ENCODE data around the gene GSK3A. TPM values are rescaled to one million over a fixed set of nuclear protein-coding genes. Genes with fewer than 3 reads are reported as not detected.

GSK3A gene
- total and polyA plus RNA-seq, 9 of the 15 experiments (the other 6 are each of a cell fraction or from before 2014, with no cell fraction given) = 0.62 to 90.7 (median 33.3) TPM

GRCh38 chr19:42224940-42225717, 17.3 kb downstream of the GSK3A start:
- no peaks in the 10 kb centered on the region for H3K27me3 ChIP-seq (ENCODE audit: control insufficient read depth in 2 of 2, insufficient read depth in 2 of 2, low read length in 2 of 2)
- POLR2A ChIA-PET = interaction anchor here (0.6 to 7.2 kb wide), 3 partner anchors 14 to 1793 kb away, joined by 3 to 116 read pairs (median 3); partner anchors contain the start of gene GSK3A
- BruUV-seq (replicated peaks) = no TSS peak
- H3K79me2 ChIP-seq (ENCODE audit: control insufficient read depth, insufficient read depth, low read length) = peaks cover 75% of the 10 kb centered on the region
- no peak overlapping the region for H3K4me2 ChIP-seq (ENCODE audit: insufficient read depth, low read length)
- FAIRE-seq = no peak
- CTCF ChIA-PET (ENCODE audit: low intra/inter-chr PET ratio) = no interaction called here
- WGBS (ENCODE audit: insufficient coverage, low coverage, missing lambda C conversion rate) = 94% methylated on average over 31 of the region's 37 CpGs
- H3K36me3 ChIP-seq (ENCODE audit: control insufficient read depth, insufficient read depth, low read length) = peaks cover 72% of the 10 kb centered on the region
- ATAC-seq = no peak
- no peak for TF ChIP-seq GTF2E2 (tag; IDR thresholded peaks at IDR 0.05)
- TF ChIP-seq ZNF263 (CRISPR knock-in tag; IDR thresholded peaks at IDR 0.05; ENCODE audit: borderline replicate concordance) = no peak
- peak; percentile 48; the same call in 1 of the 2 replicates for TF ChIP-seq ZBTB33 (CRISPR knock-in tag; IDR thresholded peaks at IDR 0.05)
- TF ChIP-seq ETV5 (CRISPR knock-in tag; IDR thresholded peaks at IDR 0.05; ENCODE audit: low read depth) = no peak
- no peak for TF ChIP-seq SMAD2 (IDR thresholded peaks at IDR 0.05; ENCODE audit: low read depth, low read length)
- TF ChIP-seq NR4A1 (CRISPR knock-in tag; IDR thresholded peaks at IDR 0.05) = no peak
- TF ChIP-seq NR4A1 (tag; IDR thresholded peaks at IDR 0.05) = no peak
- TF ChIP-seq BRD9 (IDR thresholded peaks at IDR 0.05; ENCODE audit: low read depth, partially characterized antibody) = no peak
- no peak overlapping the region for H3K27ac ChIP-seq (ENCODE audit: extremely low read depth, low read depth, low read length)
- H2AFZ ChIP-seq (ENCODE audit: low read depth, low read length) = no peak overlapping the region
- H4K20me1 ChIP-seq (replicated peaks; ENCODE audit: control insufficient read depth, insufficient read depth, low read length) = peaks cover 20% of the 10 kb centered on the region
- no peaks in the 10 kb centered on the region for H3K9me1 ChIP-seq (ENCODE audit: control insufficient read depth, insufficient read depth, low read length)
- H3K9ac ChIP-seq (ENCODE audit: insufficient read depth in 1 of 2, low read depth in 2 of 2, low read length in 2 of 2) = no peak overlapping the region
- no peaks in the 10 kb centered on the region for H3K9me3 ChIP-seq (replicated peaks; ENCODE audit: control insufficient read depth, insufficient read depth, low read depth, low read length)
- H3K4me3 ChIP-seq = no peak overlapping the region
- peaks cover 19 to 45% of the 10 kb centered on the region in 2 experiments for H3K4me1 ChIP-seq (replicated peaks in 1 of 2; ENCODE audit: control insufficient read depth in 2 of 2, insufficient read depth in 2 of 2, low read length in 2 of 2)
- in situ Hi-C loops (cut with MboI) = no loop called here
- intact Hi-C loops (cut with micrococcal nuclease) = loop anchor here (5.0 kb wide), 1 partner anchor 43 kb away; no protein-coding TSS in a partner anchor
- DNase-seq (ENCODE audit: extremely low read depth in 1 of 4, low spot score in 3 of 4) = no peak
